Breast epithelium (tissue), 4 donors: ENCODE measurements around the gene ZNF664. TPM values are rescaled to one million over a fixed set of nuclear protein-coding genes. Genes with fewer than 3 reads are reported as not detected.

Experiments used
- DNase-seq, 2 donors: peaks; one replicate each; pipeline ENCODE4 v3.0.0-alpha.2; 2019; ENCODE audit warnings: low spot score in 2 of 2
- H3K27ac ChIP-seq, 2 donors: fragments of 200-600 bp; sonication (generic) in 1 of 2; one replicate each; pipeline ENCODE4 v1.5.1; 2016 to 2019; ENCODE audit warnings: mild to moderate bottlenecking in 1 of 2
- H3K27me3 ChIP-seq, 2 donors: fragments of 200-600 bp; sonication (generic) in 1 of 2; one replicate each; pipeline versions ENCODE4 v1.5.1 to v1.6.0; 2017 to 2019; ENCODE audit warnings: control low read depth in 1 of 2, mild to moderate bottlenecking in 1 of 2
- H3K36me3 ChIP-seq: fragments of 200-600 bp; one replicate; pipeline ENCODE4 v1.5.1; 2019
- H3K4me1 ChIP-seq, 2 donors: fragments of 200-600 bp; sonication (generic); one replicate each; pipeline ENCODE4 v1.5.1; 2016 to 2019; ENCODE audit warnings: control low read depth in 1 of 2
- H3K4me3 ChIP-seq, 3 donors: fragments of 200-600 bp; sonication (generic); 1 replicate in 2 of 3; 2 replicates in 1 of 3; pipeline ENCODE4 v1.5.1; 2016 to 2019; ENCODE audit warnings: mild to moderate bottlenecking in 3 of 3, moderate library complexity in 2 of 3
- H3K9me3 ChIP-seq, 2 donors: fragments of 200-600 bp; sonication (generic) in 1 of 2; one replicate each; pipeline ENCODE4 v1.5.1; 2016 to 2019; ENCODE audit warnings: control low read depth in 1 of 2
- POLR2A ChIP-seq: fragments of 450-650 bp; IDR thresholded peaks from one replicate; pipeline ENCODE4 v1.6.1; 2016; ENCODE audit warnings: antibody characterized with exemption, mild to moderate bottlenecking, moderate library complexity
- POLR2AphosphoS5 ChIP-seq, 3 donors: sonication (generic); formaldehyde crosslinking; IDR thresholded peaks; one replicate each; pipeline ENCODE4 v1.6.1; 2017; ENCODE audit warnings: antibody characterized with exemption in 3 of 3
- intact Hi-C: fragments of 100-400 bp; cut with DNase I; formaldehyde crosslinking; loops from one replicate; pipeline ENCODE4 v1.15.1; 2023; ENCODE audit warnings: low total_unique reads
- total RNA-seq, 3 donors: library from RNA; depleted of rRNA; stranded (reverse); fragments of >200 nt; gene quantifications; one replicate each; pipeline ENCODE4 v1.1.0, GENCODE V29; 2016
- TF ChIP-seq, protein P1 (sequence below), 3 donors: fragments of 450-650 bp; IDR thresholded peaks; one replicate each; pipeline ENCODE4 v1.5.1; 2016 to 2017; ENCODE audit warnings: antibody characterized with exemption in 3 of 3, mild to moderate bottlenecking in 3 of 3, moderate library complexity in 3 of 3

ZNF664 gene
- total RNA-seq, 3 donors from 2014 or later = 78.3 to 113 (median 97.8) TPM

DNA sequence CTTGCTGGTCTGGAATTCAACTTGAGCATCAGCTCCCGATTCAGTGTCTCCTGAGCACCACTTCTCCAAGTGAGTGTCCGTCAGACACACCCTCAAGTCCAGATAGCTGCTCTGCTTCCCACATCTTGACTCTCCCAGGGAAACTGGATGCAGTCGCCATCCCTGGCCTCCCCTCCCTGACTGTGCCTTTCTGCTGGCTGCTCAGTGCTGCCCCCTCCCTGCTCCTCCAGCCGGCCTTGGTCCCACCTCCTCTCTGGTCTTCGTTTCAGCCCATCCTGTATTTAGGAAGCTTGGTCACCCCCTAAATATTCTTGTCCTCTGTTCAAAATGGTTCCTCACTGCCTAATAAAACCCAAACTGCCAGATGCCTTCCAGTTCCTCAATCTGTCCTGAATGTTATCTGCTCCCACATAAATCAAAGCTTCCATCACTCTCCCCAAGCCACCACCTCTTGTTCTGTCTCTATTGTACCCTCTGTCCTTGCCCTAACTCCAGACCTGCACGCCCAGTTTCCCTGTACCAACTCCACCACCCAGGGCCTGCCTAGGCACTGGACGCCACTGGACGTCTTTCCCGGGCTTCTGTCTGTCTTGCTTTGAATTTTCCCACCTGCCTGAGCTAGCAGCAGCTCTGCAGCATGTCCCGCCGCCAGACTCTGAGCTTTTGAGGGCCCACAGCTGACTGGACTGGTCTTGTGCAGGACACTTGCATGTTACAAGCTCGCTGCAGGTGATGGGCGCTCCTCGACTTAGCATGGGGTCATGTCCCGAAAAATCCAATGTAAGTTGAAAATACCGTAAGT, 34.1 kb upstream of the ZNF664 start:
- no peak for TF ChIP-seq POLR2AphosphoS5 (IDR thresholded peaks at IDR 0.05)
- TF ChIP-seq POLR2A = no peak
- Histone ChIP-seq H3K27me3 (no peaks in the 10 kb centered on the region), H3K27ac (no peak overlapping the region), H3K9me3 (no peaks in the 10 kb centered on the region), H3K36me3 (no peaks in the 10 kb centered on the region), H3K4me3 (no peak overlapping the region), H3K4me1 (no peaks in the 10 kb centered on the region)
- DNase-seq = no peak
- intact Hi-C loops = no loop called here

DNA sequence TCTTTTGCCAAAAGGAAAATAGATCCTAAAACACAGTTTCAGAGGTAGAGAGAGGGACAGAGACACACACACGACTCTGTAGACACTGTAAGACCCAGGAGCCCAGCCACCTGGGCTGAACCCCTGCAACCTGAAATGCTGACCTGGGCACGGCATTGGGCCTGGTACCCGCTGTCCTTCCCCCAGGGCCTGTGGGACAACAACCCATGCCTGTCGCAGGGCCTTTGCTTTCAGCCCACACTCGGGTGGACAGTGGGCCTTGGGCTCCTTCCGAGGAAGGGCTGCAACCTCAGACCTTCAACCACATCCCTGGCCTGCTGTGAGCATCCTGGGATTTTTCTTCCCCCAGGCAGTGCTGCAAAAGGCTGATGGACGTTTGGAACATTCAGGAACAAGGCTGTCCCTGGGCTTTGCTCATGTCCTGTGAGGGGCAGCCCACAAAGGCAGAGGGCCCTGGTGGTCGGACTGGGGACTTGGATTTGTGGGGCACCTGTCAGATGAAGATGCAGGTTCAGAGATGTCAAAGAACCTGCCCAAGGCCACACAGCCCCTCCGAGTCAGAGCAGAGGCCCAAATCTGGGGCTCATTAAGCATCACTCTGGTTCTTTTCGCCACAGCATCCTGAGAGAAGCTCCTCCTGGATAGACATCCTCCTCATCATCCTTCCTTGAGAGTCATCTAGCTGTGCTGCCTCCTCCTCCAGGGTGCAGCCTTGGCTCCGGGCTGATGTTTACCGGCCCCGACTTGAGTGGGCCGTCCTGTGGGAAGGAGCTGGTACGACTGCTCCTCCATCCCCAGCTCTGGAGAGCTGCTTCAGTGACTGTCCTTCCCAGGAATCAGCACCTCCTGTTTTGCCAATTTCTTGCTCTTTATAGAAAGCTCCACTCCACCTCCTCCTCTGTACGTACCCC, 33.0 kb upstream of the ZNF664 start:
- no peak overlapping the region for H3K27ac ChIP-seq
- H3K27me3 ChIP-seq = no peaks in the 10 kb centered on the region
- no peaks in the 10 kb centered on the region for H3K36me3 ChIP-seq
- H3K4me3 ChIP-seq = no peak overlapping the region
- H3K4me1 ChIP-seq = no peaks in the 10 kb centered on the region
- intact Hi-C loops = no loop called here
- TF ChIP-seq POLR2A (no peak), POLR2AphosphoS5 (IDR thresholded peaks at IDR 0.05) (no peak)
- TF ChIP-seq, protein P1, sequence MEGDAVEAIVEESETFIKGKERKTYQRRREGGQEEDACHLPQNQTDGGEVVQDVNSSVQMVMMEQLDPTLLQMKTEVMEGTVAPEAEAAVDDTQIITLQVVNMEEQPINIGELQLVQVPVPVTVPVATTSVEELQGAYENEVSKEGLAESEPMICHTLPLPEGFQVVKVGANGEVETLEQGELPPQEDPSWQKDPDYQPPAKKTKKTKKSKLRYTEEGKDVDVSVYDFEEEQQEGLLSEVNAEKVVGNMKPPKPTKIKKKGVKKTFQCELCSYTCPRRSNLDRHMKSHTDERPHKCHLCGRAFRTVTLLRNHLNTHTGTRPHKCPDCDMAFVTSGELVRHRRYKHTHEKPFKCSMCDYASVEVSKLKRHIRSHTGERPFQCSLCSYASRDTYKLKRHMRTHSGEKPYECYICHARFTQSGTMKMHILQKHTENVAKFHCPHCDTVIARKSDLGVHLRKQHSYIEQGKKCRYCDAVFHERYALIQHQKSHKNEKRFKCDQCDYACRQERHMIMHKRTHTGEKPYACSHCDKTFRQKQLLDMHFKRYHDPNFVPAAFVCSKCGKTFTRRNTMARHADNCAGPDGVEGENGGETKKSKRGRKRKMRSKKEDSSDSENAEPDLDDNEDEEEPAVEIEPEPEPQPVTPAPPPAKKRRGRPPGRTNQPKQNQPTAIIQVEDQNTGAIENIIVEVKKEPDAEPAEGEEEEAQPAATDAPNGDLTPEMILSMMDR (IDR thresholded peaks at IDR 0.05) = no peak
- H3K9me3 ChIP-seq = no peaks in the 10 kb centered on the region
- no peak for DNase-seq

DNA sequence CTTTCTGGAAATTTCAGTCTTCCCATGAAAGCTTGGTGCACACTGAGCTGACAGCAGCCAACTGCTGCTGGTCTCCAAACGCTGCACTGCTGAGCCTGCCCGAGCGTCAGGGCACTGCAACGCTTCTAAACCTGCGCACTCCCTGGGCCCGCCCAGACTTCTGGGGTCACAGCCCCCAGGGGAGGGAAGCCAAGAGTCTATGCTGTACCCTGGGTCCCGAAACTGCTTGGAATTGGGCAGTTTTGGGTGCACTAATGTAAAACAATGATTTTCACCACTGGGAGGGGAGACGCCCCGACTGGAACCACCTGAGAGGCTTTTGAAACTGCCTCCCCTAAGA, 32.4 kb upstream of the ZNF664 start:
- no peak overlapping the region for H3K4me3 ChIP-seq
- no peaks in the 10 kb centered on the region for H3K4me1 ChIP-seq
- H3K27ac ChIP-seq = no peak overlapping the region
- intact Hi-C loops = no loop called here
- H3K27me3 ChIP-seq = no peaks in the 10 kb centered on the region
- no peaks in the 10 kb centered on the region for H3K9me3 ChIP-seq
- no peaks in the 10 kb centered on the region for H3K36me3 ChIP-seq
- TF ChIP-seq, protein P1 (IDR thresholded peaks at IDR 0.05) = no peak
- TF ChIP-seq POLR2A (no peak), POLR2AphosphoS5 (IDR thresholded peaks at IDR 0.05) (no peak)
- DNase-seq = no peak

DNA sequence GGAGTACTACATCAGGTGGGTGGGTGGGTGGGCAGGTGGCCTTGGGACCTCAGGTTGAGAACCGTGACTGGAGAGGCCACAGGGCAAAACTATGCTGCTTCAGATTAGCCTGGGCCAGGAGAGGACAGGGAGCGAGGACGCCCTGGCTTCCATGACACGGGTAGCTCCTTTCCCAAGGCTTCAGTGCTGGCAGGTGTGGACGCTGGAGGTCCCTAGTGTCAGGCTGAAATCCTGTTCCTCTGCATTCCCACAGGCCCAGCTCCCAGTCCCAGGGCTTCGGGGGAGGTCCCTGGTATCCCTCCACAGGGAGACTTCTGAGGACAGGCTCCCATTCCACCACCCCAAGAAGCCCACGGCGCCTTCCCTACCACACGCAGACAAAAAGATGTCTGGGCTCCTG, 32.0 kb upstream of the ZNF664 start:
- Histone ChIP-seq H3K4me3 (no peak overlapping the region), H3K9me3 (no peaks in the 10 kb centered on the region), H3K27me3 (no peaks in the 10 kb centered on the region), H3K4me1 (no peaks in the 10 kb centered on the region), H3K36me3 (no peaks in the 10 kb centered on the region), H3K27ac (no peak overlapping the region)
- intact Hi-C loops = no loop called here
- TF ChIP-seq POLR2A = no peak
- TF ChIP-seq, protein P1 (IDR thresholded peaks at IDR 0.05) = no peak
- no peak for TF ChIP-seq POLR2AphosphoS5 (IDR thresholded peaks at IDR 0.05)
- DNase-seq = no peak

DNA sequence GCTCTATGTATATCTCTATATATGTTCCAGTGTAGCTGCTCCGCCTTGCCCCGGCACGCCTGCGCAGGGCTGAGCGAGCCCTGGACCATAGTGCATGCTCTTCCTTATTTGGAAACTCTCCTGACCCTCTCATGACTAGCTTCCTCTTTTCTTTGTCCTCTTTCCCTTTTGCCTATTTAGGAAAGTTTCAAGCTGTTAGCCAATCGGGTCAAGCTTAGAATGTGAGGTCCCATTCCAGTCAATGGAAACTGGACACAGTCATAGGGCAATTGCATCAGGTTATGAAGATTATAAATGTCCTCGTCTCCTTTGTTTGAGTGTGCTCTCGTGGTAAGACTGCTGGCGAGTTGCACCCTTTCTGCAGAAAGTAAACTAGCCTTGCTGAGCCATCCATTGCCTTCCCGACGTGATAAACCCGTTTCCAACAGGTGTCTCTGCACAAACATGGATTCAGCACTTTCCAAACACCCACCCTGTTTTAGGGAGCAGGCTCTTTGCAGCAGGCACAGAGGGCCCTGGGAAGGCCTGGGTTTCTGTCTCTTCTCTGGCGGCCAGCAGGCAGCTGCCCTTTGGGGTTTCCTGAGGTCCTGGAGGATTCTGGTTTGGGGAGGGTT, 31.3 kb upstream of the ZNF664 start:
- no peak for DNase-seq
- Histone ChIP-seq H3K27ac (no peak overlapping the region), H3K9me3 (no peaks in the 10 kb centered on the region), H3K4me3 (no peak overlapping the region), H3K36me3 (no peaks in the 10 kb centered on the region), H3K4me1 (no peaks in the 10 kb centered on the region), H3K27me3 (no peaks in the 10 kb centered on the region)
- no peak for TF ChIP-seq POLR2A
- TF ChIP-seq, protein P1 (IDR thresholded peaks at IDR 0.05) = no peak
- no peak for TF ChIP-seq POLR2AphosphoS5 (IDR thresholded peaks at IDR 0.05)
- intact Hi-C loops = no loop called here
